SHP77 treated with DMSO at 0.1 percent for 48 hours (cell line): Measurements from ENCODE around the gene ASB4.
"Not testable (repeated sequence)": the region's sequence is repeated elsewhere in the genome, so short reads cannot be mapped to it uniquely, and the experiment has no call there.

Experiments
- DNase-seq: peaks from one replicate; lab custom pipeline; 2025; lab: John Stamatoyannopoulos, UW

The ASB4 gene, protein sequence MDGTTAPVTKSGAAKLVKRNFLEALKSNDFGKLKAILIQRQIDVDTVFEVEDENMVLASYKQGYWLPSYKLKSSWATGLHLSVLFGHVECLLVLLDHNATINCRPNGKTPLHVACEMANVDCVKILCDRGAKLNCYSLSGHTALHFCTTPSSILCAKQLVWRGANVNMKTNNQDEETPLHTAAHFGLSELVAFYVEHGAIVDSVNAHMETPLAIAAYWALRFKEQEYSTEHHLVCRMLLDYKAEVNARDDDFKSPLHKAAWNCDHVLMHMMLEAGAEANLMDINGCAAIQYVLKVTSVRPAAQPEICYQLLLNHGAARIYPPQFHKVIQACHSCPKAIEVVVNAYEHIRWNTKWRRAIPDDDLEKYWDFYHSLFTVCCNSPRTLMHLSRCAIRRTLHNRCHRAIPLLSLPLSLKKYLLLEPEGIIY

DNA sequence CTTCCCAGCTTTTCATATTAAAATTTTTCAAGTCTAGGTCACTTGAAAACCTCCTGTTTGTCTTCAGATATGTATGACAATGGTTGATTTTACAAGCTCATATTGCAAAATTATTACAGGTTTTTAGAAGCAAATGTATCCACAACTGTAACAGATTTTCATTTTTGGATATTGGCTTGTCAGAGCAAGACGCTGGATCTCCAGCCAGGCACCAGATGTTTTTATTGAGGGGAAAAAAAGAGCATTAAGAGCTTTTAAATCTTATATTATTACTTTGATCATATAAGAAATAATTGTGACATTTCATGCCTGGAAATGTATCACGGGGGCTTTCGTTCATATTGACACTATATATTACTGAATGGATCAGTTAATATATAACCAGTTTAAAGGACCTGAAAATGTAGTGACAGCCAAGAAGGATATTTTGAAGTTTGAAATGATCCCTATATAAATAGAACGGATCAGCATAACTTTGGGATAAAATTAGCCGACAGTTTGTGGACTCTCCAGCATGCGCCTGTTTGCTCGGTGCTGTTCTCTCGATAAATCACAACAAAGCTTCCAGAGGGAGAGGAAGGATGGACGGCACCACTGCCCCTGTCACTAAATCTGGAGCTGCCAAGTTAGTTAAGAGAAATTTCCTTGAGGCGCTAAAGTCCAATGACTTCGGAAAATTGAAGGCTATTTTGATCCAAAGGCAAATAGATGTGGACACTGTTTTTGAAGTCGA, at the start of gene ASB4:
Gene ASB4 (plus strand): TSS at position 553 of the 733 bp plus-strand sequence. CDS start 29 bp downstream, at position 582.
- no peak for DNase-seq

DNA sequence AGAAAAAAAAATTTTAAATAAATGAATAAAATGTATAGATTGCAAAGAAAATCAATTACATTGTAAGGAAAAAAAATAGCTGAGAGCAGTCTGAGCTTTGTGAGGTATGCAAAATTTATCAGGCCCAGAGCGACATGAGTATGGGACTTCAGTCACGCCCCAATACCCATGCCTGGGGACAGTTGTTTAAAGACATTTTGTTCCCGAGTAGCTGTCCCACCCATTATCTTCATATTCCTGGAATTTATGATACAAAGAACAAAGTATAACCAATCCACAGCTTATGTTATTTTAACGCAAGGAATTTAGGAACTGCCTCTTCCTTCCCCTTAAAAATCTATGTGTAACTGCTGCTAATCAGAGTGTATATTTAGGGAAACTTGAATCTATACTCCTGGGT, 49.3 kb upstream of the ASB4 start:
- DNase-seq: no peak

DNA sequence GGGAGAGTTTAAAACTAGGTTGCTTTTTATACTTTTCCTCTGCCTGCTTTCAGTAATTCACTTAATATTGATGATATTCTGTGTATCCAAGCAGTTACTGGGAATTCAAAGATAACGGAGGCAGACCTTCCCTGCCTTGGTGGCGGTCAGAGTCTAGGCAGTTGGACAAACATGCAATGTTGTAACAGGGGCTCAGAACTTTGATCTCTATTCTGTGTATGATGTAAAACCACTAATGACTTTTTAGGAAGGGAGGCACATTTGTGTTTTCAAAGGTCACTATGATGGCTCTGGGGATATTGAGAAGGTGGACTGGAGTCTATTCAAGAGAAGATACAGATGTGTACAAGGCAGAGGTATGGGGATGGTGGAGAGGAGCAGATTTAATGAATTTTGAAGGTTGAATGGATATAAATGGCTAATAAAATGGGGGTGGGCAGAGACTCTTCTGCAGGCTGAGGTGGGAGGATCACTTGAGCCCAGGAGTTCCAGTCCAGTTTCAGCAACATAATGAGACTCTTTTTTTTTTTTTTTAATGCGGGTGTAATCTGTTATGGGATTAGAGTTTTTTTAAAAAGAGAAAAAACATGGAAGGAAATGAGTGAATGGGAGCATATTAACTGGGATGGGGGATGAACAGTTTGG, 45.2 kb upstream of the ASB4 start:
- DNase-seq: no peak

DNA sequence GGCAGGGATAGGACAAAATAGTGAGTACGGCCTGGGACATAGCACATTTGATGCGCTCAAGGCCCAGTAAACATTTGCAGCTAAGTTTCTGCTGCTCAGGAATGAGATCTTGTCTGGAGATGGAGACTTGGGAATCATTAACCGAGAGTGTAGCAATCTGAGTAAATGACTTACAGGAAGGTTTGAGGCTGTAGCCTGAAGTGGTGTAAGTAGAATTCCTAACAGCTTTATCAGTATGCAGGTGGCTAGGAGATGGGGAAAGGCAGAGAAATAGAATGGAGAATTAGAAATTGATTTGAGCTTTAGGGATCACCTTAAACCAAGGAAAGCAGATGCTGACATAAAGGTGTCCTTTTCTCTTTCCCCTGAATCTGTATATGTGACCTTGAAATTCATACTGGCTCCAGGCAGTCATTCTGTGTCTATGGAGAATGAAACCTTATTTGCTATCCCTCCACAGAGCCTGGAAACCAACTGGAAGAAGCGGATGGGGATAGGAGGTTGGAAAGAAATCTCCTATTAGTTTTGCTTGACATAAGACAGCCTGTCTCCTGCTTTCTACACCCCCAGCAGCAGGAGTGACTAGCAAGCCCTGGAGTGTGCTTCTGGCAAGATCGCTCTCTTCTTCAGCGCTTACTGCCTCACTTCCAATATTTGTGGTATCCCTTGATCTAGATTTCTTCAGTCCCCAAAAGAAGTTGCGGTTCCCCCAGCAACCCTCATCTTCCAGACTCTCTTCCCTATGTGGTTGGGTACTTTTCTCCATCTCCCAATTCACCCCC, 44.5 kb upstream of the ASB4 start:
- DNase-seq: no peak

DNA sequence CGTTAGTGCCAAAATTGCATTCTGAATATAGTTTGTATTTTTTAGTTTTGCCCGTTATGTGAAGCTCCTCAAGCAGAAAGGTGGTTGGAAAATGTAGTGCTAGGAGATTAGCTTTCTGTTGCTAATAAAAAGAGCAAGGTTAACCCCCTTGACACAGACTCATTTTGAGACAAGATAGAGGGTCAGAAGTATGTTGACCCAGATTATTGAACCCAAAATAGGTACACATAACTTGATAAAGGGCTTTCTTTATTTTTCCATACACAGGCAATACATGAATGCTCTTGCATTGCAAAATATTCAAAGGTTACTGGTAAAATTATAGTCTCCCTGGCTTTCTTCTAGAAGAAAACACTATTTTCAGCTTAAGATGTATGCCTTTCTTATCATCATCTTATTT, 40.9 kb upstream of the ASB4 start:
- DNase-seq: no peak

DNA sequence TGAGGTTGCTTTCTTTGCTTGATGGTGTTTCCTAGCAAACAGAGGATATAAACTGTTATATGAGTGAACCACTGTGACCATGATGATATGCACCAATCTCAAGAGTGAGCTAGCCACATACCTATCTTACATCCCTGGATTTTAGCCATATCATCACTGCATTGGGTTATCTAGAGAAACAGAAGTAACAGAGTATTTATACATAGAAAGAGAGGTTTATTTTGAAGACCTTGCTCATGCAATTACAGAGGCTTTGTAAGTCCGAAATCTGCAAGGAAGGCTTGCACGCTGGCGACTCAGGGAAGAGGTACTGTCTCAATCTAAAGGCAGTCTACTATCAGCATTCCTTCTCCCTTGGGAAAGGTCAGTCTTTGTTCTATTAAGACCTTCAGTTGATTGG, 39.1 kb upstream of the ASB4 start:
- no peak for DNase-seq

DNA sequence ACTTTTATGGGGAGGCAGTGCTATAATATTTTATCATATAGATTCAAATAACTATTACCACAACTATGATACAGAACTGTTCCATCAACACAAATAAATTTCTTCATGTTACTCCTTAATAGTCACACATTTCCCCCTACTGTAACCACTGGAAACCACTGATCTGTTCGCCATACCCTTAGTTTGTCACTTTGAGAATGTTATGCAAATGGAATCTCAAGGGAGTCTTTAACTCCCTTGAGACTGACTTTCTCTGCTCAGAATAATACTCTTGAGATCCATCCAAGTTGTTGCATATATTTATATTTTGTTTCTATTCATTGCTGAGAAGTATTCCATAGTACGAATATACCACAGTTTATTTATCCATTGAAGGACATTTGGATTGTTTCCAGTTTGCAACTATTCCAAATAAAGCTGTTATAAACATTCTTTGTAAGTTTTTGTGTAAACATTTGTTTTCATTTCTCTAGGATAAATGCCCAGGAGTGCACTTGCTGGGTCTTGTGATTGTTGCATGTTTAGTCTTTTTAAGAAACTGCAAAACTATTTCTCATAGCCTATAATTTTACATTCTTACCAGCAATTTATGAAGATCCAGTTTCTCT, 31.2 kb upstream of the ASB4 start:
- DNase-seq: no peak

DNA sequence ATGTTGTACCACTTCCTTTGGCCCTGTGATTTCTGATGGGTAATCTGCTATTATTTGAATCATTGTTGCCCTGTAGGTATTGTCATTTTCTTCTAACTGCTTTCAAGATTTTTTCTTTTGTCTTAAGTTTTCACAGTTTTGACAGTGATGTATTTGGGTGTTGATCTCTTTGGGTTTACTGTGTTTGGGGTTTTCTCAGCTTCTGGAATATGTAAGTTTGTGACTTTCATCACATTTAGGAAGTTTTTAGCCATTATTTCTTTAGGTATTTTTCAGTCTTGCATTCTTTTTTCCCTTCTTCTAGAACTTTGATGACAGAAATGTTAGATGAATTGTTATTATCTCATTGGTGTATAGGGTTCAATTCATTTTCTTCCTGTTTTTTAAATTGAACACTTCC, 27.8 kb upstream of the ASB4 start:
- no peak for DNase-seq

DNA sequence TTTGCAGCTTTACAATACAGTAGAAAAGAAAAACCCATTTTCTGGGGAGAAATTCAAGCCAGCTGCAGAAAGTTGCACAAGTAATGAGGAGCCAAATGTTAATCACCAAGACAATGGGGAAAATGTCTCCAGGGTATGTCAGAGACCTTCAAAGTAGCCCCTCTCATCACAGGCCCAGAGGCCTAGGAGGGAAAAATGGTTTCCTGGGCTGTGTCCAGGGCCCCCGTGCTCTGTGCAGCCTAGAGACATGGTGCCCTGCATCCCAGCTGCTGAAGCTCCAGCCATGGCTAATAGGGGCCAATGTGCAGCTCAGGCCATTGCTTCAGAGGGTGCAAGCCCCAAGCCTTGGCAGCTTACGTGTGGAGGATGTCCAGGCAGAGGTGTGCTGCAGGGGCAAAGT, 25.1 kb upstream of the ASB4 start:
- not testable (repeated sequence) for DNase-seq

DNA sequence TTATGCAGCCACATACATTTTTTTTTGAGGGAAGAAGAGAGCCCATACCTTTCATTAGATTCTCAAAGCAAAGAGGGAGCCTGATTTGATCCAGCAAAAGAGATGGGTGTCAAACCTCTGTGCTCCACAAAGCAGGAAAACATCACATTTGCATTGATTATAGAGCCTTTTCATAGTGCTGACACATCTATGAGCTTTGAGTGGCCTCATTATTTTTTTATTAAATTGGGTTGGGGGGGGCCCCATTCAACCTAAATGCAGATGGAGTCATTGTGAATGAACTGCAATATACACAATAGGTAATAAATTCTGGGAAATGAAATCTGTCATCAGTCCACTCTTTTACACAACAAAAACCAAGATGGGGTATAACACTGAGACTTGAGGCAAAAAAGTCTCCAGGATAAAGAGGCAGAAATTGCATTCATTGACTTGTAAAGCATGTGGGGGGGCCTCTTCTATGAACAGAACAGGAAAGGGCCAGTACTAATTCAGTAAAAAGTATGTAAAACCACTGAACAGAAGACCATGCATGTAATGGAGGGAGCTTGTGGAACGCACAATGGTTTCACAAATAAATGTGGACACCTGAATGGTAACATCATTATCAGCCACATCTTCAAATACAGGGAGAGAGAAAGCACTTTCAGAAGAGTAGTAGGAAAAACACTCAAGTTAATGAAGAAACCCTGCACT, 17.7 kb upstream of the ASB4 start:
- no peak for DNase-seq

DNA sequence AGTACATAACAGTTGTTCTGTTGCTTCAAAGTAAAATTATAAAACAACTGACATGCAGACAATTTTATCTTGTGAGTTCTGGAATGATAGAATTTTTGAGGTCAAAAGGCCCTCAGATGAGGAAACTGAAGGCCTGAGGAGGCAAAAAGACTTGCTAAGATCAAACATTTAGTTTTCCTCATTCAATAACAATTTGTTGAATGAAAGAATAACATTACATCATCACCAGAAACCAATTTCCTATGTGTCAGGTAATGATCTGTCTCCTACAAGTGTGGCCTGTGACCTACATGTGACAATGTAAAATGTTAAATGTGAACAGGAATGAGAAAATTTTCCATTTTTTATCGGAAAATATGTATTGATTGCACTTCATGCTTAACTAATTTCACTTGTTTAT, 16.6 kb upstream of the ASB4 start:
- no peak for DNase-seq

DNA sequence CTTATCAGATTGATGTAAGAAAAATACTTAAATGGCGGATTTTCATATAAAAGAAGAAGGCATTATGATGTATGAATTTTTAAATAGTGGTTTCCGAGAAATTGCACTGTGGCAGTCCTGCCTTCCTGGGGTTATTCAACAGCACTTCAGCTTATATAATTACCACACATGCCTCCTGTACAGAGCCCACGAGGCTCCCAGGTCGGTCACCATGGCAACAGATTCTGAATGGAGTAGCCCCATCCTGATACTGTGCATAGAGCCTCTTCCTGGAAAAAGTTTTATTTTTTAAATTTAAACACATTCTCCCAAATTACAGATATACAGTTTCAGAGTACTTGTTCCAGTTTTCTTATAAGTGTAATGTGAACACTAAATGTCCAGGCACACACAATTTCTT, 15.9 kb upstream of the ASB4 start:
- peak; percentile 78 for DNase-seq

DNA sequence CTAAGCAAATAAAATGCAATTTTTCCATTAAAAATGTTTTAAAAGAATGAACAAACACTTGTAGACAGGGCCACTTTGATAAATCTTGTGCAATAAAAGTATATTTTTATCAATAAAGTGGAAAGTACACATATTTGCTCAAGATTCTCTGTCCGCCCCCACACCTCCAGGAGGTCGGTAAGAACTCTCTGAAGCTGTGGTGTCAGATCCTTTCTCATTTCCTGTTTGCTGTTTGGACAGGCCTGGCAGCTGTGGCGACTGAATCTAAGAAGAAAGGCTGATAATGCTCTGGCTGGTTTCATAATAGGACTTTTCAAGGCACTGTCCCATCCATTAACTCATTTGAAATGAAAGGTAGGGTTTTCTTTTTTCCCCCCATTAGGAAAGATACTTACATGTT, 15.3 kb upstream of the ASB4 start:
- peak; percentile 64 for DNase-seq

DNA sequence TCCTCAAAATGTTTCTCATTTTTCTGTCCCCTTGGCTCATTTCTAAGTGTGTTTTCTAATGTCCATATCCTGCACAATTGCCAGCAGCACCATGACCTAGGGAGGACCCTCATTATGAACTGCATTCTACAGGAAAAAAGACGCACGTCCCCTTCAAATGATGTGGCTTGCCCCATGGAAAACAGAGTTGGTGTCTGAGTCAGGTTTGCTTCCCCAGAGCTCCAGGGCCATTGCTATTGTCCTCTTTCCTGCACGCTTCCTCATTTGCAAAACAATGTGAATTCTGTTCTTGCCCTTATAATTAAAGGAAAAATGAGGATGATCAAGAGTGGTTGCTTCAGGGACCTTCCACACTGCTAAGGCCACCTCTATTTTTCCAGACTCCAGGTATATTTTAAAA, 14.7 kb upstream of the ASB4 start:
- no peak for DNase-seq

DNA sequence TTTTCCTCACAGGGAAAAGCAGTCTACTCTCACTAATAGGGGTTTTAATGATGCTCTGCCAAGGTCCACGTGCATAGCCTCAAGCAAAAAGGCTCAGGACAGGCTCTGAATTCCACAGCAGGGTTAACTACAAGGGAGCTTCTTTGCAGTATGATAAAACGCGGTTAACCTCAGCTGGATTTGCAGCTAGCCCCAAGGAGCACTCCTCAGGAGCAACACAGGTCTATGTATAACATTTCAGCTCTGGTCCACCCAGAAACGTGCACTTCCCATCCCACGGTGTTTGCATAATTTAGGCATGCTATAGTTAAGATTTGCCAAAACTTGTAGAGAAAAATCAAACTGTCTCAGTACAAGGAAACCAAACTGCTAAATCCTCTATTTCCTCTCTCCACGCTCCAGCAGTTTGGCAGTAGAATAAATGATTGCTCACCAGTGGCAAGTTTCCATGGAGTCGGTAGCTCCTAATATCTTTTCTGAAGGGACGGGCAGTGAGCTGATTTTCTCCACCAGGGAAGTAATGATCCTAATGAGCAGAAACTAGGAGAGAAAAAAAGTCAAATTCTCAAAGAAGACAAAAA, 13.1 kb upstream of the ASB4 start:
- DNase-seq: peak; percentile 31

DNA sequence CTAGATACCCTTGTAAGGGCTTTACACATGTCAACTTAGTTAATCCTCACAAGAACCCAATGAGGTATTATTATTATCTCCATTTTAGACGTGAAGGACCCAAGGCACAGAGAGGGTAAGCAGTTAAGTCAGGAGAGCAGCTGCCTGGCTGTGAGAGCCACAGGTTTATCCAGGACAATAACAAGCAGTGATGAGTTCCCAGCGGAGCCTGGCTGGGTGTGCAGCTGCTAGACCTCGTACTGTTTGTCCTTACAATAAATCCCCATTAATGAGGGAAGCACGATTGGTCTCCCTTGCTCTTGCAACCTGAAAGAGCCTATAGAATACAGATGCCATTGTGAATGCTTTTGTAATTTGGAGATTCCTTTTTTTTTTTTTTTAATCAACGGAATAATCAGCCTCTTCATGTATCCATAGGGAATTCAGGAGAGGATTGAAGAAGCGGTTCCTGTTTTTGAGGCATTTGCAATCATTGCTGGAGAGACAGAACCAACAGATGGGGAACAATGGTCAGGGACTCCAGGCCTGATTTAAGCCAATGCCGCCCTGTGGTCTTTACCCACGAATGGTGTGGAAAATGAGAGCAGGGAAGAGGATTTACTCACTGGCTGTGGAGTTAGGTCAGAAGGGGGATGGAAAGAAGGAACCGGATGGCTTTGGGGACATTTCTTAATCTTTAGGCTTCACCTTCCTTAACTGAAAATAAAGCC, 12.3 kb upstream of the ASB4 start:
- DNase-seq: peak; percentile 93

DNA sequence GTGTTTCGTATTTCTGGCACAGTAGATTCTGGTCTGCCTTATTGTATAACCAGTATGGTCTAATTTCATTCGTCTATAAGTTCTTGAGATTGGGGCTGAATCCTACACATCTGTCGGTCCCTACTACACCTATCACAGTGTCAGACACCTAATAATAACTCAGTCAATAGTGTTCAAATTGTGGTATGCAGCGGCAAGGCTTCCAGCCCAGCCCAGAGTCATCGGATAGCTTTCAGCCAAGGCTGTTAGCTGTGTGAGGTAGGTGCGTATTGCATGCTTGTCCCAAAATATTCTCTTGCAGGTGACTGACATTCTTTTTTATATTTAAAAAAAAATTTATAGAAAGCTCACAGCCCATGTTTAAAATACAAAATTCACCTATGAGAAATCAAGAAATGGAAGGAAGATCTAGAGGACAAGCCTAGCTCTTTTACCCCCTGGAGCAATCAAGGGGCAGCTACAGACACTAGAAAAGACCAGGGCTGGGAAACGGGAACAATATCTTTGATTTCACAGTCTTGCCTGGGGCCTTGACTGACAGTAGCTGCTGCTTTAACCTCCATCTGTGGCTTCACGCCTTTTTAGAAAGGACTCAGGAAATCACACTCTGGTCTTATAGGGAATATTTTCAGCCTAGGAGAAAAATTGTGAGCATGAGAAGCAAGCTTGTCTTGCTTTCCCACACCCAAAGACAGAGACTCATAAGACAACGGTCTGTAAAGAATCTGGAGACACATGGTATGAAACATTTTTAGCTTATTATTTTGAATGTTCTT, 9.5 kb upstream of the ASB4 start:
- DNase-seq: peak; percentile 61

DNA sequence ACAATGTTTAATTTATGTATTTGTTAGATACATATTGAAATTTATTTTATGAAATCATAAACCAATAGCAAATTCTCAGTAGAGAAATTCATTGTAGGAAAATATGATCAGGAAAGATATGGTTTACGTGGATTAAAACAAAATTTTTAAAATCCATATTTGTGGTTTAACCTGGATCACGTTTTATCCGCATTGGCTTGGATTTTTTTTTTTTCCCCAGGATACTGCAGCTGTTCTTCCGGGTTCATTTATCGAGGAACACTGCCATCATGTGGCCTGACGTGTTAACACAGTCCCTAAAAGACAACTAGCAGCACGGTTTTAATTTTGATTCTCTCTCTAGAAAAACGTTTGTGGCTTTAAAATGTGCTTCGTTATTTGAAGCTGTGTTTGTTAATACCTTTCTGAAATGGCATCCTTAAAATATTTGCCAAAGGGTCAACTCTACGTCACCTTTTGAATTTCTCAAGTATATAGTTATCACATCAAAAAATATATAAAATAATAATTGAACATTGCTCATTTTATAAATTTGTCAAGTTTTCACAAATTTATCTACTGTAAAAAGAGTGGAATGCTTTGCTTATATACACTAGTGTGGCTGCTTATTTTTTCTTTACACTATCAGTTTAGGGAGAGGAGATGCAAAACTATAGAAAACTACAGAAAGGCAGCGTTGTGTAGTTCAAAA, 8.7 kb upstream of the ASB4 start:
- DNase-seq: peak; percentile 54
